ENCODE measurements around the gene PPP2R2C.

DNA sequence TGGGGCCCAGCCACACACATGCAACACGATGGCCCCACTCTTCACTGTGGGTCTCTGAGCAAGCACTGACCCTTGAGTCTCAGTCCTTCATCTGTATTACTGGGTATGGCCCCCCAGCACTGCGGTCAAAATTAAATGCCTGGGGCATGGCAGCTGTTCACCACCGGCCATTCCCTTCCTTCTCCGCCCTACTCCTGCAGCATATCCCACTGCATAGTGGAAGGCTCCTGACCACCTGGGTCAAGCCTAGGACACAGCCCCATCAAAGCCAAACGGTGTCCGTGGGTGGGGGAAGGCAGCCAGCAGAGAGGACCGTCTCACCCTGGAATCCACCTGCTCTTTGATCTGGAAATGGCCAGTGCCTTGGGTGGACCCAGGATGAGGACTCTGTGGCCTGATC, 30.7 kb downstream of the PPP2R2C start:
- TF ChIP-seq, protein P1, sequence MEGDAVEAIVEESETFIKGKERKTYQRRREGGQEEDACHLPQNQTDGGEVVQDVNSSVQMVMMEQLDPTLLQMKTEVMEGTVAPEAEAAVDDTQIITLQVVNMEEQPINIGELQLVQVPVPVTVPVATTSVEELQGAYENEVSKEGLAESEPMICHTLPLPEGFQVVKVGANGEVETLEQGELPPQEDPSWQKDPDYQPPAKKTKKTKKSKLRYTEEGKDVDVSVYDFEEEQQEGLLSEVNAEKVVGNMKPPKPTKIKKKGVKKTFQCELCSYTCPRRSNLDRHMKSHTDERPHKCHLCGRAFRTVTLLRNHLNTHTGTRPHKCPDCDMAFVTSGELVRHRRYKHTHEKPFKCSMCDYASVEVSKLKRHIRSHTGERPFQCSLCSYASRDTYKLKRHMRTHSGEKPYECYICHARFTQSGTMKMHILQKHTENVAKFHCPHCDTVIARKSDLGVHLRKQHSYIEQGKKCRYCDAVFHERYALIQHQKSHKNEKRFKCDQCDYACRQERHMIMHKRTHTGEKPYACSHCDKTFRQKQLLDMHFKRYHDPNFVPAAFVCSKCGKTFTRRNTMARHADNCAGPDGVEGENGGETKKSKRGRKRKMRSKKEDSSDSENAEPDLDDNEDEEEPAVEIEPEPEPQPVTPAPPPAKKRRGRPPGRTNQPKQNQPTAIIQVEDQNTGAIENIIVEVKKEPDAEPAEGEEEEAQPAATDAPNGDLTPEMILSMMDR (conservative IDR thresholded peaks at IDR 0.05 in 1 of 2, IDR thresholded peaks at IDR 0.05 in 1 of 2; ENCODE audit: low read depth in 1 of 2, low read length in 2 of 2) = no peak
- TF ChIP-seq EZH2 (IDR thresholded peaks at IDR 0.05; ENCODE audit: low read length, missing control alignments) = no peak
